ENCODE results near the gene RAD51B.
"Not testable (repeated sequence)": the region's sequence is repeated elsewhere in the genome, so short reads cannot be mapped to it uniquely, and the experiment has no call there.

RAD51B gene

DNA sequence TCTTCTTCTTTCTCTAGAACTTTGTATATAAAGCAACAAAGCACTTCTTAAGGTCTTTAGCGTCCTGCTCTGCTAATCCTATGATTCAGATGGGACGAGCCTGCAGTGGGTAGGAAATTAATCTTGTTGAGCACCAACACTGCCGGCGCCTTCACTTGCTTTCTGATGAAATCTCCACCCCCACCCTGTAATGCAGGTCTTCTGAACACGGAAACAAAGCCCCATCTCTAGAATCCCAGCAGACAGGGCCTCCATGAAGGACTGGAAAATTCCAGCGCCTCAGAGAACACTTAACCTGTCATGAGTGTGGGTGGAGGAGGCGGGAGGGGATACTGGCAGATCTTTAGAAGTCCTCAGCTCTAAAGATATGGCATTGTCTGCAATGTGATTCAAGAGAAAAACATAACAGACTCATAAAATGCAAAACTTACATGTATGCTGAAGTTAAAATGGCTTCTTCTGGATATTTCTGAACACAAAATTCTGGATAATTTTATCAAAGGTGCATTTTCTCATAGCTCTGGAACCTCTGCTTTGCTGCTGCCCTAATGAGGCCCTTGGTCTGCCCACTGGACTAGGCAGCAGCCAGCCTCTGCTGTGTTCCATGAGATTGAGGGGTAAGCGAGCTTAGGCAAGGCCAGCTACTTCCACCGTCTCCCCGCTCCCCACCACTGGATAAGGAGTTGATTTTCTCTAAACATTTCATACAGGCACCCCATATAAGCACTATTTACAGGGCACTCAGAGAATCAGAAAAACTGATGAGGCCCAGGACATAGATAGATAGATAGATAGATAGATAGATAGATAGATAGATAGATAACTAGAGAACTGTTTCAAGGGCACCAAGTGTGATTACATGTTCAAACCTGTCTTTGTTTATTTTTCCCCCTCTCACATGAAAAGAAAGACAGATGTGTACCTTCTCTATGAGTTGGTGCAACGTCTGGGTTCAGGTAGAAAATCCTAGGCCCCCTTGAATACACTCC, 930.2 kb downstream of the RAD51B start:
- no peak for ATAC-seq

DNA sequence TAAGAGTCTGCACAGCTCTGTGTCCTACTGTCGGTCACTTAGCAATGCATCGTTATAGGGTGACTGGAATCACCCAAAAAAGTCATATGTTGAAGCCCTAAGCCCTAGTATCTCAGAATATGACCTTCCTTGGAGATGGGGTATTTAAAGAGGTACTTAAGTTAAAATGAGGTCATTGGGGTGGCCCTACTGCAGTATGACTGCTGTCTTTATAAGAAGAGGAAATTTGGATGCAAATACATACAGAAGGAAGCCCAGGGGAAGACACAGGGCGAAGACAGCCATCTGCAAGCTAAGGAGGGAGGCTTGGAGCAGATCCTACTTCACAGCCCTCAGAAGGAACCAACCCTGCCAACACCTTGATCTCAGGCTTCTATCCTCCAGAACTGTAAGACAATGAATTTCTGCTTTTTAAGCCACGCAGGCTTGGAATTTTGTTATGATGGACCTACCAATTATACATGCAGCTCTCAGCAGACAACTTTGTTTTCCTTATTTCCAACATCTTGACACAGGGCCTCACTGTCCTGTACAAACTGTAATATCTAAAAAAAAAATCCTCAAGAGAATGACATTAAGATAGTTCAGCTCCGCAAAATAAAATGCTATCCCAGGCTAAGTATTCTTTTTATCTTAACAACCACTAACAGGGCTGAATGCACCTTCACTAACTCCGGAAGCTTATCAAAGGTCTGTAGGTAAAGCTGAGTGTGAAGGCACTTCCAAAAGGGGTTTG, 932.9 kb downstream of the RAD51B start:
- ATAC-seq: no peak

DNA sequence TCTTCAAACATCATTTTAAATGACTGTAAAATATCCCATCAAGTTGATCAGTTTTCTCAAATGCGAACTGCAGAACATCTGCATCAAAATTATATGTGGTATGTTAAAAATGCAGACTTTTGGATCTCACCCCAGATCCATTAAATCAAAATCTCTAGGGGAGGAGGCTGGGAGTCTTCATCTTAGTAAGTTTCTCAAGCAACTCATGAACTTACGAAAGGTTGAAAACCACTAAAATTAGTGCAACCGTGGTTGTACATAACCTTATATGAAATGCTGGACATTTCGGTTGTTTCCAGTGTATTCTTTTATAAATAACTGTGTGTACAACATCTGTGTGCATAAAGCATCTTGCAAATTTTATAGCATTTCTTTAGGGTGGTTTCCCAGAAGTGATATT, 934.1 kb downstream of the RAD51B start:
- no peak for ATAC-seq

DNA sequence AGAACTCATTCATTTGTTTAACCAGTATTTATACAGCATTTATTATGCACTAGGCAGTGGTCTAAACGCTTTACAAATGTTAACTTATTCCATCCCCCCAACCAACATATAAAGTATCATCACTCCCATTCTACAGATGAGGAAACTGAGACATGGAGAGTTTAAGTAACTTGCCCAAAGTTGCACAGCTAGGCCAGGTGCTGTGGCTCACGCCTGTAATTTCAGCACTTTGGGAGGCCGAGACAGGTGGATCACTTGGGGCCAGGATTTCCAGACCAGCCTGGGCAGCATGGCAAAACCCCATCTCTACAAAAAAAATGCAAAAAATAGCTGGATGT, 935.4 kb downstream of the RAD51B start:
- ATAC-seq: no peak

DNA sequence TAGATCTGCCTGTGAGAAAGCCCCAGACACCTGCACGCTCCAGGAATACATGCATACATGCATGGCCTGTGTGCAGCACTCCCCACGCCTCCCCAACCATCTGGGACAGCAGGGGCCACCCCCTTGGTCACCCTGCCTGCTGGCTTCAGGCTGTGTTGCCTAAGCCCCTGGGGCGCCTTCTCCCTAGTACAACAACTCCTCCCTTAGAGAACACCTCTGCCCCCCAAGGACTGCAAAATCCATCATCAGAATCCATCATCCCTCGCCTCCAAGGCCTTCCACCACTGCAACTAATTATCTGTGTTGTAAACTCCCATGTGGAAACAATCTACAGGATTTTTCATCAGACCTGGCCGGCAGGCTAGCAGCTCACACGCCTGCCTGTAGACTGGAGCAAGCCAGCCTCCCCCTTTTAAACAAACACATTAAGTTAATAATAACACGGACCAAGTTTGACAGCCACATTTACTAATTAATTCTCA, 936.5 kb downstream of the RAD51B start:
- ATAC-seq: no peak

DNA sequence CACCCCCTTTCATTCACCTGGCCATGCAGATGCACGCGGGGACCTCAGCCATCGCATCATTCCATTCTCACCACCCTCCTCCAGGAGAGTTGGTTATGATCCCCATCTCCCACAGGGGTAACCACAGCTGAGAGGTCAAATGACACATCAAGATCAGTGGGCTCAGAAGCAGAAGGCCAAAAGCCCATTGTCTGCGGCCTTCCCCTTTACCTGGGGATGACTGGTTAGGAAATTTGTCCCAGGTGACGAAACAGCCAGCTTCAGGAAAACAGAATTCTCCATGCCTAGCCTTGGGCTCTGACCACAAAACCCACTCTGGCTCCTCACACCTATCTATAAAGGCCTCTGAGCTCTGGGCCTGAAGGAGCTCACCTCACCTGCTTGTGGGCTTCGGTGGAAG, 937.2 kb downstream of the RAD51B start:
- ATAC-seq: no peak

DNA sequence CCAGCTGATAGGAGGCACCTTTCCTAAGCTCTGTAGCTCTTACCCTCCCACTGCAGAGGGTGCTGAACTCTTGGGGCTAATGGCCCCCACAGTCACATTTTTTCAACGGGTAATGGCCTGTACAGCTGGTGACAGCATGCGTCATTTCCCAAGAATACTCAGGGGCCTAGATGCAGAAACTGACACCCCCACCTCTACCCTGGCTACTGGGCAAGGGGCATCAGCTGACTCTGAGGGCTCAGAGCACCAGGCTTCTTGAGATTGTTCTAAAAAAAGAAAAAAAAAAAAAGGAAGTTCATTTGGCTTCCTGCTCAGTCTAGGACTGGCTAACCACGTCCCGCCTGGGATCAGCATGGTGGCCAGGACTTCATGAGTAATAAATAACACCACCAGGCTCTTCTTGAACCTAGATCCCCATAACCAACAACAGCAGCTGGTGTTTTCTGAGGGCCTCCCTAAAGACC, 938.1 kb downstream of the RAD51B start:
- ATAC-seq: peak in 1 of 2 donors; percentile 41

DNA sequence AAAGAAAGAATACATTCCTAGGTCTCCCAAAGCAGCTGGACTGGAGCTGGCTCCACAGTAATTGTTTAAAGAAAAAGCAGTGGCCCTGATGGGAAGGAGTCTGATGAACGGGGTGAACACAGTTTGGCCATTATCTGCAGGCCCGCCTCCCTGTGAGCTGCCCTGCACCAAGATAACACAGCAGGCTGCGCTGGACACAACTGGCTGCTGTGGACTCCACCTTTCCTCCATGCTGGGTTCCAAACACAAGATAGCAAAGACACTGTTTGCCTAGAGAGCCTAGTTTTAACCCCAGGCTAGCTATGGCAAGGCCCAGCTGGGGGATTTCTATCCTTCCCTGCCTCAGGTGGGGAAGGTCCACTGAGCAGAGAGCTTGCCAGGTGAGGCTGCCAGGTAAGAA, 938.7 kb downstream of the RAD51B start:
- no peak for ATAC-seq

DNA sequence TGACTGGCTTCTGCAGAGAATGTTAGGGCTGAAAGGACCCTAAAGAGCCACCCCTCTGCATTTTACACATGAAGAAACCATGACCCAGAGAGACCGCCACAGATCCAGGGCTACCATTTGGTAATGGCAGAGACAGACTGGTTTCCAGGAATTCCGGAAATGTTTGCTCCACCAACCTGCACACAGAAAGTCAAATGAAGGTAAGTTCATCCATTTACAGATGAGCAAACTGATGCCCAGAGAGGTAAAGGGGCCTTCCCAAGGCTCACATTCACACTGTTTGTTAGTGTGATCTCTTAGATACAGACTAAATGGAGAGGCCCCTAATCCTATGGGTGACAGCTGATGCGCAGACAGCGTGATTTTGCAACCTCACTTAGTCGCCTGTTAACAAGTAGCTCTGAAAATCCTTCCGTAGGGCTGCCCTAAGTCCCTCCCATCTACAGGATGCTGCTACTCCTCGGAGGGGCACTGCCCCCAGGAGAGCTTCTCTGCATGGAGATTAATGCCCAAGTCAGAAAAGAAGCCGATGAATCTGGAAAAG, 939.5 kb downstream of the RAD51B start:
- ATAC-seq: no peak

DNA sequence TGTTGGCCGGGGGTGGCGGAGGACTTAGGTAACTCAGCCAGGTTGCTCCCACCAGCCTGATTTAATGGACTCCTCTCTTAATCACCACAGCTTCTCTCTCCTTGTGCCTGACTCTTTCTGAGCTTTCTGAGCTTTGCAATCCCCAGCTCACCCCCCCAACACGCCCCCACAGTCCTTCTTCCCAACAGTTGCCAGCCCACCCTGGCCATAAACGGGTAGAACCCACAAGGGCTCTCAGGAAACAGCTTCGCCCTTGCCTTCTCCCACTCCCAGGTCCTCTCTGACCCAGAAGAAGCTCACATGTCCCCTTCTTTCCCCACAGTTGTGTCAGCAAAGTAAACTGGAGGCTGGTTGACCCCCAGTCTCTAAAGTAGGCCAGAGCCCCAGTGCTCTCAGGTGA, 940.4 kb downstream of the RAD51B start:
- ATAC-seq: no peak

DNA sequence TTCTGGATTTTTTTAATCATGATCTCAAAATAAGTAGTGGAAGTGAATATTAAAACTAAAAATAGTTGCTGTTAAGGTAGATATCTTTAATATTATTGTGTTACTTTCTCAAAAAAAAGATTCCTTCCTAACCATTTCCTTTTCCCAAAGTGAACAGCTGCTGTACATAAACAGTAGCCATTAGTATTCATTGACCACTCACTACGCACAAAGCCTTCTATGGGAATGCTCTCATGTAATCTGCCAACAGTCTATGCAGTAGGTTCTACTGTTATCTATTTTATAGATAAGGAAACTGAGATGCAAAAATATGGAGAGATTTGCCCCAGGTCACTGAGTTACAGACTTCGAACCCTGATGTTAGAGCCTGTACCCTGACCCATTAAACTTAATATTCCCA, 941.2 kb downstream of the RAD51B start:
- ATAC-seq: no peak

DNA sequence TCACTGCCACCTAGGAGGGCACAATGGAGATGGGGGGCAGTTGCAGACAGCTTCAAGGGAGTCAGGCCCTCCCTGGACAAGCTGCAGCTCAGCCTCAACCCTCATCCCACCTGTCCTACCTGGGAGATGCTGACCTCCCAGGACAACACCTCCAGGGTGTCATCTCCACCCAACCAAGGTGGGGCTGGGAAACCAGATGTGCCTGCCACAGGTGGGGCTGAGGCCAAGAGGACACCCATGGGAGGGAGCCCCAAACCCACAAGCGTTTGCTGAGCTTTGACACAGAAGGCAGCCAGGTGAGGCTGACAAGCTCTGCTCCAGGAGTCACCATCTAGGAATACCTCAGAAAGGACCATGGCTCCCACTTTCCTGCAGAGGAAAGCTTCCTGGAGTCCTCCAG, 941.8 kb downstream of the RAD51B start:
- no peak for ATAC-seq

DNA sequence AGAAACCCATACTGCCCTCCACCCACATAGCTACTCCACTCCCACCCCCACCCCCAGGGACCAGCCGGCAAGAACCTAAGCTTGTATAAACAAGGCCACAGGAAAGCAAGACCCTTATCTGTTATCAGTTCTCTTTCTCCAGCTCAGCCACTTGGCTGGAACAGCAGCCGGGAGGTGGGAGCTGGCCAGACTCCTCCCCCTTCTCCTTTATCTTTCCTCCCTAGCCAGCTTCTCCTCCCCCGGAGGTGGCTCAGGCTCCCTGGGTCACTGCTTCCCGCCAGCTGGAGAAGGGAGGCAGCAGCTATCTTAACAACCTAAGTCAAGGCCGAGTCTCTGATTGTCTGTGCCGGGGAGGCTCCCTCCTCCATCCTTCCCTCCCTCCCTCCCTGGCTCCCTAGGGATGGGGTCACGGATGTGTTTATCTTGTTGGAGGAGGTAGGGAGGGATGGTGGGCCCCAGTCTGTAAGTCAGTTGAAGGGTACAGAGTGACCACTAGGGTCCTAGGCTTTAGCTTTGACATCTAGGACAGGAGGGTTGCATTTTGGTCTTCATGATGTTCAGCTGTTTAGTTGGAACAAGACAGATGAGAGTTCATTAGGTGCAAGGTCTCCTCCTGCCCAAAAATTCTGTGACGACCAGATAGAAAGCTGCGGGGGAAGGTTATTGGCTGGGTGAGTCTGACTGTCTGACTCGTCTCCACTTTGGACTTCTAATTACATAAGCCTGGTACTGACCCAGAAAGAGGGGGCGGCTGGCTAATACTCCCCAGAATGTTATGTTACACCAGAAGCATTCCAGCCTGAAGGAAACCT, 943.6 kb downstream of the RAD51B start:
- no peak for ATAC-seq

DNA sequence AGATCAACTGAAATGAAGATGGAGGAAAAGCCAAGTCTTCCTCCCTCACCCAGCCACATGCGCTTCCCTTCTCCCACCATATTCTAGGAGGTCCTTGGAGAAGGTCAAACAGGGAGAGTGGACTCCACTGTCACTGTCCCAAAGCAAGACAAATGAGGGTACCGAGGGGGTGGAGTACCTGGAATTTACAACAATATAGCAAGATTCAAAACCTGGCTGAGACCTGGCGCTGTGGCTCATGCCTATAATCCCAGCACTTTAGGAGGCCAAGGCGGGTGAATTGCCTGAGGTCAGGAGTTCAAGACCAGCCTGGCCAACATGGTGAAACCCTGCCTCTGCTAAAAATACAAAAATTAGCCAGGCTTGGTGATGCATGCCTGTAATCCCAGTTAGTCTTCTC, 944.3 kb downstream of the RAD51B start:
- not testable (repeated sequence) for ATAC-seq

DNA sequence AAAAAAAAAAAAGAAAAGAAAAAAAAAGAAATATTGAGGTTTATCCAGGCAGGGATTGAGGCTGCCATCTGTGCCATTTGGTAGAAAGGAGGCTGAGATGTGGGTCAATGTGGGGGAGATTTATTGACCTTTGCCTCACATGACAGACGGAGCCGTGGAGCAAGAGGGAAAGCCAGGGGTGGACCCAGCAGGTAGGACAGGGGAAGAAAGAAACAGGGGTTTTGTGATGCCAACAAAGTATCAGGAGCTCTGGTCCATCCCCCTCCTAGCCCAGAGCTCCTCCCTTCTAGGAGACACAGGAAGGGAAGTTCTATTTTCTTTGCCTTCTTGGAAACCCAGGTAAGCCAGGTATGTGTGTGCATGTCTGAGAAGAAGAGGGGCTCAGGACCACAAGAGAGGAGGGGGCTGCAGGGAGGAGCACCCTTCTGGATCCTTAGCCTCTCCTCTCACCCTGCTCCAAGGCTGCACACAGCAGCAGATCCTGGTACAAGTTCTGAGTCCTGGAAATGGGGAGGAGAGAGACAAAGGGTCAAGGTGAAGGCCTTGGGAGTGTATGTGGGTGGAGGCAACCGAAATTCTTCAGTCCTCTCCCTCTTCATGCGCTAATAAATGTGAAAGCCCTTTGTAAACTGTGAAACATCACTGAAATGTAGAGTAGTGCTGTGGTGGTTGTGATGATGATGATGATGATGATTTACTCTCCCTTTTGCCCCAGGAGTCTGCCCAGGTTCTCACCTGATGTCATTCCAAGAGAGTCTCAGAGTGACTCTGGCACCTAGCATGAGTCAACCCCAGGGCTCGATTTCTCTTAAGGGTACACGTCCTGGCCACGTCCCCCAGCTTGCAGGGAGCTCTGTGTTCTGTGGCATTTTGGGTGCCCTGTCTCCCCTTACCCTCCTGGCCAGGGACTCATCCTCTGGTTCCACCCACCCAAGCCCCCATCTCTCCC, 947.0 kb downstream of the RAD51B start:
- peak; percentile 82 to 84 for ATAC-seq

DNA sequence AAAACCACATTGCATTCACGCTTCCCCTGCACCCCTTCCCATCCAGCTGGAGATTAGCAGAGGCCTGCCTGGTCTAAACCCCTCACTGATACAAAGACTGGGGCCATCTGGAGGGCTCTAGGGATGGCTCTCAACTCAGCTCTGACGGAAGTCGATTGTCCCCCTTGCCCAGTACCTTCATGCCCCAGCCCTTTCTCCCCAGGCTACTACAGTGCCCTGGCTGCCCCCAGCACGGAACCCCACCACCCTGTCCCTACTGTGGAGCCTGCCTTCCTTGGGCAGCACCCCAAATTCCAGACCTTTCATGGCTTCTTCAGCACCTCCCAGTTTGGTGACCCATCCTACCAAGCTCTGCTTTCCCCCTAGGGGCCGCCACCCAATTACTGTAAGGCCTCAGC, 947.7 kb downstream of the RAD51B start:
- ATAC-seq: no peak

DNA sequence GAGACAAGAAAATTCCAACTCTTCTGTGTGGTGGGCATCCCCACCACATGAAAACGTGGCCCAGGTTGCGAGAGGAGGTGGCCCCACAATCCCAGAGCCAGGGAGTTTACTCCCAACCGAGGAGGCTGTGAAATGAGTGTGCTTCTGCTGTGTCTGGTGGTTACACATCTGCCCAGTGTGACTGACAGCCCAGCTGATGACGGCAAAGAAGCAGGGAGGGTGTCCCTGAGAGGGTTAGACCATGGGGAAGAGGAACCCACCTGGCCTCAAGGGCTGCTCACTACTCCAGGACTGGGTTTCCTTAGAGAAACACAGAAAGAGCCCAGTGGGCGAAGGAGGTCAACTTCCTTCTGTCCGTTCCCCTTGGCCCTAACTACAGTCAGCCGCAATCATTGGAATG, 948.7 kb downstream of the RAD51B start:
- no peak for ATAC-seq

DNA sequence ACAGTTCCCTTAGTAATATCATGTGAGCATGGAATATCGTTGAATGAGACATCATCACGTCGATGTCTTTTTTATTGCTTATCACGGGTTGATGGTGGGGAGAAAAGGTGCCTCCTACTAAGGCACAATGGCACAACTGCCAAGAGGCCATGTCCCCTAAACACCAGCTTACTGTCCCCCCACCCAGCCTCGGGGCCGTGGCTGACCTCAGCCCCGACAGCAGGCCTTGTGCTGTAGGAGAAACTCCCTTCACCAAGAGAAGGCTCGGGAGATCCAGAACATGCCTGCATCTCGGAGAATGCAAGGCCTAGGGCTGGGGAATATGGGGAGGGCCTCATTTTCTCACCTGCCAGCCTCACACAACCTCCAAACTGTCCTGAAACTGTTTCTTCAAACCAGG, 950.5 kb downstream of the RAD51B start:
- ATAC-seq: no peak

DNA sequence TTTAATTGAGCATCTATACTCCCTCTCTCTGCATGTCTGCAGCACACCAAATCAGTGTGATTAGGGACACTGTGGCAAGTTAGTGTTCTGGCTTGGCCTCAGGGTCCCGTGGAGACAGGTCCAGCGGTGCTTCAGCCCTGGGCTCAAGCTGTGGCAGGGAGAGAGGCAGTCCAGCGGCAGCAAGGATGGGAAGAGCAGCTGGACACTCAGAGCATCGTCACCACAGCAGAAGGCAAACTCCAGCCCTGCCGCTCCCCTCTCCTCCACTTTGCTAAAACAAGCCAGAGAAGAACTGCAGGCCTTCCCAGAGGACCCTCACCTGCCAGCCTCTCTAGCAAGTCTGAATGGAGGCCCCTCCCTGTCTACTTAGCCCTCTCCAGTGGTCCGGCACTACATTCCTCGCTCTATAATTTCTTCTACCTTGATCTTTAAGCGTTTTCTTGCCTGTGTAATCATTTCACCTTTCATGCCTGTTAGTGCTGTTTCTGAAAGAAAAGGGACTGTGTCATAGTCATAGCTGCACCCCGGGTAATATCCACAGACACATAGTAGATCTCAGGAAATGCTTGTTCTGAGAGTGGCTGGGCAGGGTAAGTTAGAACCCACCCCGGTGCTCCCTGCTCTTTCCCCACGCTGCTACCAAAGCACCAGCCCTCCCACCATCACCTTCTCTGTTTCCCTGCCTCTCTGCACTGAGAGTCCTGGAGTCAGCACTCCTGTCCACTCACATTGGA, 951.1 kb downstream of the RAD51B start:
- peak in 1 of 2 donors; percentile 42 for ATAC-seq

DNA sequence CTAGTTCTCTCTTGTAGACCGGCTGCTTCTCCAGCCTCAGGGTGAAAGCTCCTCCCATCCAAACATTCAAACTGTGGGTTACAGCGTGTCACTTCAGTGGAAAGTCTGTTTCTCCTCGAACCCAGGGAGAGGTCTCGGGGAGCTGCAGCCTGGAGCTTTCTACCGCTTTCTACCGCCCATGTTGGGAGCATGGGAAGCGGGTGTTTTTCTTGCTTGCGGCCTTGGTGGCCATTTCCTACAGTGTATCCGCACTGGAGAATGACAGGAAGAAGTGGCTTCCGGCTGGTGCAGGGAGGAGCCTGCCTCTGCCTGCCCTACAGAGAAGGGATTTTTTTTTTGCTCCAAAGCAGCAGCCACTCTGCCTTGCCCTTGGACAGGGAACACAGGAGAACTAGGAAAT, 952.1 kb downstream of the RAD51B start:
- ATAC-seq: peak in 1 of 2 donors; percentile 31

Data from activated CD4-positive, CD25-positive, alpha-beta regulatory T cell treated with anti-CD3 and anti-CD28 coated beads, Interleukin-2, amount 50 U/mL, for 24 hours (primary cell).